ENCODE measurements around the gene BRD4. TPM values are rescaled to one million over a fixed set of nuclear protein-coding genes. Genes with fewer than 3 reads are reported as not detected.

BRD4 gene
- total and polyA plus RNA-seq, 4 donors: 16.3 to 59.0 (median 40.2) TPM

GRCh38 chr19:15263361-15263985 lies 68.9 kb downstream of the BRD4 start:
- peaks cover 78% of the 10 kb centered on the region for H3K36me3 ChIP-seq (ENCODE audit: control insufficient read depth, insufficient read depth, low read length)
- H3K4me1 ChIP-seq (ENCODE audit: control insufficient read depth, insufficient read depth, low read length): peaks cover 37% of the 10 kb centered on the region
- H3K27ac ChIP-seq (ENCODE audit: low read depth, low read length): no peak overlapping the region
- no peaks in the 10 kb centered on the region for H3K9me3 ChIP-seq (ENCODE audit: control insufficient read depth, insufficient read depth, low read length)
- no peak for DNase-seq (ENCODE audit: low read depth in 4 of 6, low spot score in 6 of 6)
- no peak overlapping the region for H3K4me3 ChIP-seq (ENCODE audit: low read depth, low read length)
- WGBS (ENCODE audit: insufficient coverage): 85% methylated on average over 12 of the region's 13 CpGs
- no peaks in the 10 kb centered on the region for H3K27me3 ChIP-seq (ENCODE audit: control insufficient read depth, insufficient read depth, low read length)

GRCh38 chr19:15262011-15262410 lies 70.3 kb downstream of the BRD4 start:
- WGBS (ENCODE audit: insufficient coverage): 86% methylated on average over 3 of the region's 4 CpGs
- H3K4me1 ChIP-seq (ENCODE audit: control insufficient read depth, insufficient read depth, low read length): peaks cover 37% of the 10 kb centered on the region

GRCh38 chr19:15260939-15261338 lies 71.4 kb downstream of the BRD4 start:
- H3K9me3 ChIP-seq (ENCODE audit: control insufficient read depth, insufficient read depth, low read length): no peaks in the 10 kb centered on the region
- WGBS (ENCODE audit: insufficient coverage): 57% methylated on average over 5 of the region's 8 CpGs
- no peak overlapping the region for H3K27ac ChIP-seq (ENCODE audit: low read depth, low read length)
- H3K36me3 ChIP-seq (ENCODE audit: control insufficient read depth, insufficient read depth, low read length): peaks cover 97% of the 10 kb centered on the region
- no peak overlapping the region for H3K4me3 ChIP-seq (ENCODE audit: low read depth, low read length)
- DNase-seq (ENCODE audit: low read depth in 4 of 6, low spot score in 6 of 6): peak in 1 of 6 donors; percentile 44
- H3K4me1 ChIP-seq (ENCODE audit: control insufficient read depth, insufficient read depth, low read length): peaks cover 27% of the 10 kb centered on the region
- no peaks in the 10 kb centered on the region for H3K27me3 ChIP-seq (ENCODE audit: control insufficient read depth, insufficient read depth, low read length)

More at GRCh38 chr19:15262011-15262410, 70.3 kb downstream of the BRD4 start:
- Histone ChIP-seq H3K4me3 (ENCODE audit: low read depth, low read length) (no peak overlapping the region), H3K9me3 (ENCODE audit: control insufficient read depth, insufficient read depth, low read length) (no peaks in the 10 kb centered on the region), H3K27ac (ENCODE audit: low read depth, low read length) (no peak overlapping the region), H3K27me3 (ENCODE audit: control insufficient read depth, insufficient read depth, low read length) (no peaks in the 10 kb centered on the region), H3K36me3 (ENCODE audit: control insufficient read depth, insufficient read depth, low read length) (peaks cover 88% of the 10 kb centered on the region)
- DNase-seq (ENCODE audit: low read depth in 4 of 6, low spot score in 6 of 6): no peak

GRCh38 chr19:15259907-15260306 lies 72.4 kb downstream of the BRD4 start:
- H3K4me1 ChIP-seq (ENCODE audit: control insufficient read depth, insufficient read depth, low read length): peaks cover 17% of the 10 kb centered on the region
- no peak overlapping the region for H3K27ac ChIP-seq (ENCODE audit: low read depth, low read length)
- H3K4me3 ChIP-seq (ENCODE audit: low read depth, low read length): no peak overlapping the region
- no peaks in the 10 kb centered on the region for H3K9me3 ChIP-seq (ENCODE audit: control insufficient read depth, insufficient read depth, low read length)
- H3K36me3 ChIP-seq (ENCODE audit: control insufficient read depth, insufficient read depth, low read length): peaks cover 99% of the 10 kb centered on the region
- H3K27me3 ChIP-seq (ENCODE audit: control insufficient read depth, insufficient read depth, low read length): no peaks in the 10 kb centered on the region
- WGBS (ENCODE audit: insufficient coverage): 96% methylated on average over 4 of the region's 5 CpGs
- DNase-seq (ENCODE audit: low read depth in 4 of 6, low spot score in 6 of 6): no peak

- Histone ChIP-seq H3K27me3 (ENCODE audit: control insufficient read depth, insufficient read depth, low read length) (no peaks in the 10 kb centered on the region), H3K4me1 (ENCODE audit: control insufficient read depth, insufficient read depth, low read length) (peaks cover 19% of the 10 kb centered on the region), H3K9me3 (ENCODE audit: control insufficient read depth, insufficient read depth, low read length) (no peaks in the 10 kb centered on the region), H3K4me3 (ENCODE audit: low read depth, low read length) (no peak overlapping the region), H3K27ac (ENCODE audit: low read depth, low read length) (no peak overlapping the region), H3K36me3 (ENCODE audit: control insufficient read depth, insufficient read depth, low read length) (peaks cover 99% of the 10 kb centered on the region)
- DNase-seq (ENCODE audit: low read depth in 4 of 6, low spot score in 6 of 6): no peak
- 91% methylated on average over 6 of the region's 6 CpGs for WGBS (ENCODE audit: insufficient coverage)
Measured at GRCh38 chr19:15257782-15258181, 74.6 kb downstream of the BRD4 start.

GRCh38 chr19:15256708-15257331 lies 75.5 kb downstream of the BRD4 start:
- no peak overlapping the region for H3K27ac ChIP-seq (ENCODE audit: low read depth, low read length)
- peaks cover 98% of the 10 kb centered on the region for H3K36me3 ChIP-seq (ENCODE audit: control insufficient read depth, insufficient read depth, low read length)
- H3K4me3 ChIP-seq (ENCODE audit: low read depth, low read length): no peak overlapping the region
- H3K27me3 ChIP-seq (ENCODE audit: control insufficient read depth, insufficient read depth, low read length): no peaks in the 10 kb centered on the region
- WGBS (ENCODE audit: insufficient coverage): 88% methylated on average over 22 of the region's 22 CpGs
- H3K4me1 ChIP-seq (ENCODE audit: control insufficient read depth, insufficient read depth, low read length): peaks cover 29% of the 10 kb centered on the region
- DNase-seq (ENCODE audit: low read depth in 4 of 6, low spot score in 6 of 6): no peak
- no peaks in the 10 kb centered on the region for H3K9me3 ChIP-seq (ENCODE audit: control insufficient read depth, insufficient read depth, low read length)

- DNase-seq (ENCODE audit: low read depth in 4 of 6, low spot score in 6 of 6): no peak
- H3K4me3 ChIP-seq (ENCODE audit: low read depth, low read length): no peak overlapping the region
- H3K27me3 ChIP-seq (ENCODE audit: control insufficient read depth, insufficient read depth, low read length): no peaks in the 10 kb centered on the region
- WGBS (ENCODE audit: insufficient coverage): 91% methylated on average over 18 of the region's 22 CpGs
- peaks cover 42% of the 10 kb centered on the region for H3K4me1 ChIP-seq (ENCODE audit: control insufficient read depth, insufficient read depth, low read length)
- H3K36me3 ChIP-seq (ENCODE audit: control insufficient read depth, insufficient read depth, low read length): peaks cover 95% of the 10 kb centered on the region
- no peaks in the 10 kb centered on the region for H3K9me3 ChIP-seq (ENCODE audit: control insufficient read depth, insufficient read depth, low read length)
- no peak overlapping the region for H3K27ac ChIP-seq (ENCODE audit: low read depth, low read length)
Measured at GRCh38 chr19:15255359-15255990, 76.9 kb downstream of the BRD4 start.

GRCh38 chr19:15254547-15254946 lies 77.8 kb downstream of the BRD4 start:
- no peaks in the 10 kb centered on the region for H3K9me3 ChIP-seq (ENCODE audit: control insufficient read depth, insufficient read depth, low read length)
- H3K27ac ChIP-seq (ENCODE audit: low read depth, low read length): no peak overlapping the region
- DNase-seq (ENCODE audit: low read depth in 4 of 6, low spot score in 6 of 6): no peak
- no peaks in the 10 kb centered on the region for H3K27me3 ChIP-seq (ENCODE audit: control insufficient read depth, insufficient read depth, low read length)
- peaks cover 92% of the 10 kb centered on the region for H3K36me3 ChIP-seq (ENCODE audit: control insufficient read depth, insufficient read depth, low read length)
- WGBS (ENCODE audit: insufficient coverage): 88% methylated on average over 10 of the region's 10 CpGs
- H3K4me3 ChIP-seq (ENCODE audit: low read depth, low read length): no peak overlapping the region
- H3K4me1 ChIP-seq (ENCODE audit: control insufficient read depth, insufficient read depth, low read length): peaks cover 51% of the 10 kb centered on the region

- Histone ChIP-seq H3K27ac (ENCODE audit: low read depth, low read length) (peak overlapping the region; percentile 78), H3K9me3 (ENCODE audit: control insufficient read depth, insufficient read depth, low read length) (no peaks in the 10 kb centered on the region), H3K4me3 (ENCODE audit: low read depth, low read length) (no peak overlapping the region), H3K4me1 (ENCODE audit: control insufficient read depth, insufficient read depth, low read length) (peaks cover 62% of the 10 kb centered on the region), H3K36me3 (ENCODE audit: control insufficient read depth, insufficient read depth, low read length) (peaks cover 87% of the 10 kb centered on the region), H3K27me3 (ENCODE audit: control insufficient read depth, insufficient read depth, low read length) (no peaks in the 10 kb centered on the region)
- 58% methylated on average over 13 of the region's 15 CpGs for WGBS (ENCODE audit: insufficient coverage)
- DNase-seq (ENCODE audit: low read depth in 4 of 6, low spot score in 6 of 6): no peak
Measured at GRCh38 chr19:15253513-15253912, 78.8 kb downstream of the BRD4 start.
